H9 (cell line): Measurements from ENCODE around the gene COPE. TPM values are rescaled to one million over a fixed set of nuclear protein-coding genes. Genes with fewer than 3 reads are reported as not detected.

Experiments used
- DNase-seq: peaks from one replicate; pipeline ENCODE4 v3.0.0-alpha.2; 2017
- H2AFZ ChIP-seq: one replicate; pipeline ENCODE4 v1.6.1; 2013; ENCODE audit warnings: mild to moderate bottlenecking, low read length, control low read depth, moderate library complexity
- H2AK5ac ChIP-seq: 2 replicates; pipeline ENCODE4 v1.6.1; 2013; ENCODE audit warnings: low read length, control low read depth, mixed read lengths; ENCODE audit not compliant: insufficient read length
- H2BK120ac ChIP-seq: one replicate; pipeline ENCODE4 v1.6.1; 2013; ENCODE audit warnings: low read depth, mild to moderate bottlenecking, low read length, control low read depth, inconsistent platforms; ENCODE audit not compliant: poor library complexity, severe bottlenecking
- H2BK12ac ChIP-seq: 2 replicates; pipeline ENCODE4 v1.6.1; 2013; ENCODE audit warnings: low read length, control low read depth, mixed read lengths, low read depth; ENCODE audit not compliant: insufficient read length
- H2BK15ac ChIP-seq: 2 replicates; pipeline ENCODE4 v1.6.1; 2013; ENCODE audit warnings: low read depth, low read length, control low read depth
- H2BK20ac ChIP-seq: one replicate; pipeline ENCODE4 v1.6.1; 2013; ENCODE audit warnings: low read depth, mild to moderate bottlenecking, low read length, control low read depth, inconsistent platforms; ENCODE audit not compliant: poor library complexity, severe bottlenecking
- H2BK5ac ChIP-seq: 2 replicates; pipeline ENCODE4 v1.6.1; 2013; ENCODE audit warnings: low read length, control low read depth, mixed read lengths; ENCODE audit not compliant: insufficient read length
- H3K14ac ChIP-seq: 2 replicates; pipeline ENCODE4 v1.6.1; 2013; ENCODE audit warnings: low read length, control low read depth; ENCODE audit not compliant: insufficient read depth
- H3K18ac ChIP-seq: 2 replicates; pipeline ENCODE4 v1.6.1; 2013; ENCODE audit warnings: low read depth, mild to moderate bottlenecking, mixed read lengths, low read length, control low read depth; ENCODE audit not compliant: insufficient read length
- H3K23ac ChIP-seq: 2 replicates; pipeline ENCODE4 v1.6.1; 2013; ENCODE audit warnings: low read length, control low read depth, mixed read lengths, low read depth; ENCODE audit not compliant: insufficient read length
- H3K23me2 ChIP-seq: 2 replicates; pipeline ENCODE4 v1.6.1; 2013; ENCODE audit warnings: low read depth, mild to moderate bottlenecking, mixed read lengths, low read length, control low read depth; ENCODE audit not compliant: insufficient read length, poor library complexity, severe bottlenecking
- H3K27ac ChIP-seq: 2 replicates; pipeline ENCODE4 v1.5.1; 2013; ENCODE audit warnings: low read length, control low read depth, mixed read lengths, low read depth; ENCODE audit not compliant: insufficient read length
- H3K27me3 ChIP-seq: 2 replicates; pipeline ENCODE4 v1.6.1; 2013; ENCODE audit warnings: low read length, control low read depth, inconsistent platforms; ENCODE audit not compliant: insufficient read depth
- H3K4ac ChIP-seq: 2 replicates; pipeline ENCODE4 v1.6.1; 2013; ENCODE audit warnings: low read depth, mild to moderate bottlenecking, control low read depth, inconsistent platforms, low read length, moderate library complexity
- H3K4me1 ChIP-seq: 2 replicates; pipeline ENCODE4 v1.6.1; 2013; ENCODE audit warnings: low read length, control low read depth, inconsistent platforms; ENCODE audit not compliant: insufficient read depth
- H3K4me2 ChIP-seq: 2 replicates; pipeline ENCODE4 v1.6.1; 2013; ENCODE audit warnings: low read length, control low read depth, mixed read lengths; ENCODE audit not compliant: insufficient read length, insufficient read depth
- H3K56ac ChIP-seq: 2 replicates; pipeline ENCODE4 v1.6.1; 2013; ENCODE audit warnings: low read depth, mild to moderate bottlenecking, mixed read lengths, low read length, control low read depth; ENCODE audit not compliant: insufficient read length
- H3K79me1 ChIP-seq: 2 replicates; pipeline ENCODE4 v1.6.1; 2013; ENCODE audit warnings: low read depth, mild to moderate bottlenecking, moderate library complexity, low read length, control low read depth, inconsistent platforms; ENCODE audit not compliant: insufficient read depth, poor library complexity, severe bottlenecking
- H3K79me2 ChIP-seq: 2 replicates; pipeline ENCODE4 v1.6.1; 2013; ENCODE audit warnings: low read length, control low read depth, inconsistent platforms; ENCODE audit not compliant: insufficient read depth
- H3K9ac ChIP-seq: 2 replicates; pipeline ENCODE4 v1.6.1; 2013; ENCODE audit warnings: low read length, control low read depth, mixed read lengths; ENCODE audit not compliant: insufficient read length; ENCODE audit errors: extremely low read depth
- H3K9me3 ChIP-seq: one replicate; pipeline ENCODE4 v1.6.1; 2013; ENCODE audit warnings: low read depth, low read length, inconsistent platforms; ENCODE audit not compliant: control insufficient read depth
- H3T11ph ChIP-seq: one replicate; pipeline ENCODE4 v1.6.1; 2013; ENCODE audit warnings: mild to moderate bottlenecking, low read length, control low read depth, inconsistent platforms
- H4K20me1 ChIP-seq: one replicate; pipeline ENCODE4 v1.6.1; 2013; ENCODE audit not compliant: control insufficient read depth, insufficient read length, insufficient read depth
- H4K5ac ChIP-seq: 2 replicates; pipeline ENCODE4 v1.6.1; 2013; ENCODE audit warnings: low read depth, mild to moderate bottlenecking, mixed read lengths, low read length, control low read depth; ENCODE audit not compliant: insufficient read length
- H4K8ac ChIP-seq: replicated peaks from 2 replicates; pipeline ENCODE4 v1.6.1; 2013; ENCODE audit warnings: low read length, control low read depth, mixed read lengths, low read depth; ENCODE audit not compliant: insufficient read length
- H4K91ac ChIP-seq: 2 replicates; pipeline ENCODE4 v1.6.1; 2013; ENCODE audit warnings: low read depth, mild to moderate bottlenecking, moderate library complexity, mixed read lengths, low read length, control low read depth; ENCODE audit not compliant: insufficient read length
- H3K27ac Mint-ChIP-seq, 3 experiments: 2 replicates in 2 of 3; 3 replicates in 1 of 3; pipeline ENCODE4 v1.8.0; 2020 to 2021; ENCODE audit warnings: mixed read lengths in 3 of 3, mild to moderate bottlenecking in 1 of 3, moderate library complexity in 1 of 3
- H3K27me3 Mint-ChIP-seq: 2 replicates; pipeline ENCODE4 v1.8.0; 2021; ENCODE audit warnings: low read depth, mild to moderate bottlenecking, moderate library complexity, mixed read lengths
- H3K36me3 Mint-ChIP-seq, 3 experiments: 2 replicates in 2 of 3; 3 replicates in 1 of 3; pipeline ENCODE4 v1.8.0; 2020 to 2021; ENCODE audit warnings: low read depth in 3 of 3, mixed read lengths in 3 of 3; ENCODE audit not compliant: insufficient read depth in 1 of 3
- H3K4me1 Mint-ChIP-seq, 2 experiments: 2 replicates each; pipeline ENCODE4 v1.8.0; 2020; ENCODE audit warnings: mixed read lengths in 2 of 2
- H3K4me3 Mint-ChIP-seq, 2 experiments: 2 replicates in 1 of 2; 3 replicates in 1 of 2; pipeline ENCODE4 v1.8.0; 2020 to 2021; ENCODE audit warnings: mild to moderate bottlenecking in 2 of 2, mixed read lengths in 2 of 2, moderate library complexity in 1 of 2
- H3K9me3 Mint-ChIP-seq, 2 experiments: 2 replicates in 1 of 2; 3 replicates in 1 of 2; pipeline ENCODE4 v1.8.0; 2020; ENCODE audit warnings: mild to moderate bottlenecking in 2 of 2, mixed read lengths in 2 of 2, moderate library complexity in 1 of 2
- WGBS: extraction: QIAGEN DNeasy Blood & Tissue Kit; methylation state at CpG from one replicate; pipeline ENCODE4 v1.1.7; 2013; ENCODE audit warnings: missing lambda C conversion rate, low lambda C conversion rate, mixed read lengths; ENCODE audit not compliant: insufficient read length; ENCODE audit errors: extremely low coverage; 5-methylcytosine and 5-hydroxymethylcytosine counted together
- total RNA-seq: library from RNA; stranded (reverse); gene quantifications from 2 replicates; pipeline ENCODE4 v1.2.1, GENCODE V29; 2021
- TF ChIP-seq, protein P1 (sequence below): fragments of 200-600 bp; sonication (generic); conservative IDR thresholded peaks from 3 replicates; pipeline ENCODE4 v1.8.0; 2021; ENCODE audit warnings: antibody characterized with exemption, mild to moderate bottlenecking

The COPE gene
- total RNA-seq, 1 experiment from 2014 or later: 198 TPM

- no peak overlapping the region for H2BK120ac ChIP-seq
- no peaks in the 10 kb centered on the region for H3K79me1 ChIP-seq
- H4K8ac ChIP-seq: no peak overlapping the region
- Mint-ChIP-seq H3K9me3 (no peaks in the 10 kb centered on the region), H3K36me3 (peaks cover 24 to 68% (median 62%) of the 10 kb centered on the region in 3 experiments; a peak in 6 of 7 replicates), H3K27ac (peak overlapping the region in 2 of 3 experiments; percentile 79 to 85; a peak in 3 of 7 replicates), H3K4me1 (peaks cover 0 to 6% of the 10 kb centered on the region in 2 experiments; a peak in 2 of 4 replicates), H3K4me3 (no peak overlapping the region), H3K27me3 (no peaks in the 10 kb centered on the region)
- H3K23me2 ChIP-seq: no peaks in the 10 kb centered on the region
- no peak overlapping the region for H3K23ac ChIP-seq
- H2BK12ac ChIP-seq: no peak overlapping the region
- no peak overlapping the region for H3K4me2 ChIP-seq
- H3K14ac ChIP-seq: no peak overlapping the region; the same call in 1 of the 2 replicates
- TF ChIP-seq, protein P1, sequence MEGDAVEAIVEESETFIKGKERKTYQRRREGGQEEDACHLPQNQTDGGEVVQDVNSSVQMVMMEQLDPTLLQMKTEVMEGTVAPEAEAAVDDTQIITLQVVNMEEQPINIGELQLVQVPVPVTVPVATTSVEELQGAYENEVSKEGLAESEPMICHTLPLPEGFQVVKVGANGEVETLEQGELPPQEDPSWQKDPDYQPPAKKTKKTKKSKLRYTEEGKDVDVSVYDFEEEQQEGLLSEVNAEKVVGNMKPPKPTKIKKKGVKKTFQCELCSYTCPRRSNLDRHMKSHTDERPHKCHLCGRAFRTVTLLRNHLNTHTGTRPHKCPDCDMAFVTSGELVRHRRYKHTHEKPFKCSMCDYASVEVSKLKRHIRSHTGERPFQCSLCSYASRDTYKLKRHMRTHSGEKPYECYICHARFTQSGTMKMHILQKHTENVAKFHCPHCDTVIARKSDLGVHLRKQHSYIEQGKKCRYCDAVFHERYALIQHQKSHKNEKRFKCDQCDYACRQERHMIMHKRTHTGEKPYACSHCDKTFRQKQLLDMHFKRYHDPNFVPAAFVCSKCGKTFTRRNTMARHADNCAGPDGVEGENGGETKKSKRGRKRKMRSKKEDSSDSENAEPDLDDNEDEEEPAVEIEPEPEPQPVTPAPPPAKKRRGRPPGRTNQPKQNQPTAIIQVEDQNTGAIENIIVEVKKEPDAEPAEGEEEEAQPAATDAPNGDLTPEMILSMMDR: no peak
- DNase-seq: no peak
- no peak overlapping the region for H3K4ac ChIP-seq
- no peak overlapping the region for H3K9ac ChIP-seq
- no CpG with 5 or more reads among the region's 27 CpGs for WGBS
- no peaks in the 10 kb centered on the region for H3K9me3 ChIP-seq
- no peaks in the 10 kb centered on the region for H3K79me2 ChIP-seq
- no peak overlapping the region for H2BK5ac ChIP-seq
- H2AK5ac ChIP-seq: no peak overlapping the region
- H2AFZ ChIP-seq: no peak overlapping the region
- H4K91ac ChIP-seq: no peak overlapping the region
- no peak overlapping the region for H3T11ph ChIP-seq
- H3K27me3 ChIP-seq: no peaks in the 10 kb centered on the region
- no peak overlapping the region for H3K27ac ChIP-seq
- no peak overlapping the region for H4K5ac ChIP-seq
- no peak overlapping the region for H2BK20ac ChIP-seq
- no peak overlapping the region for H3K56ac ChIP-seq
- no peaks in the 10 kb centered on the region for H3K4me1 ChIP-seq
- H2BK15ac ChIP-seq: no peak overlapping the region
- no peak overlapping the region for H3K18ac ChIP-seq
- no peaks in the 10 kb centered on the region for H4K20me1 ChIP-seq
Observed at GRCh38 chr19:18865106-18865972, 53.8 kb downstream of the COPE start.
